Activated B cell treated with CpG ODN at 0.5 μM for 24 hours (primary cell): ENCODE data around the gene INTS1. TPM values are rescaled to one million over a fixed set of nuclear protein-coding genes. Genes with fewer than 3 reads are reported as not detected.

ENCODE experiments used
- ATAC-seq: fragments of 200-7000 bp; cut with Tn5 transposase; one replicate; pipeline ENCODE4 v1.10.0; 2021; ENCODE audit warnings: low read depth, mild to moderate bottlenecking, moderate library complexity
- CTCF ChIA-PET: fragments of 350-600 bp; sonication (Branson Sonifier 250); formaldehyde crosslinking; loops from one replicate; lab custom pipeline; 2021; ENCODE audit warnings: antibody characterized with exemption; lab: Charles Lee
- POLR2A ChIA-PET: fragments of 350-600 bp; sonication (Branson Sonifier 250); formaldehyde crosslinking; loops from one replicate; lab custom pipeline; 2021; ENCODE audit warnings: antibody characterized with exemption; lab: Charles Lee
- DNase-seq: peaks from one replicate; pipeline ENCODE4 v3.0.0; 2022
- H3K27ac Mint-ChIP-seq: one replicate; pipeline ENCODE4 v1.8.0; 2020; ENCODE audit warnings: mixed read lengths
- H3K27me3 Mint-ChIP-seq: one replicate; pipeline ENCODE4 v1.8.0; 2021; ENCODE audit warnings: mixed read lengths
- H3K36me3 Mint-ChIP-seq: one replicate; pipeline ENCODE4 v1.8.0; 2021; ENCODE audit warnings: low read depth, mixed read lengths
- H3K4me1 Mint-ChIP-seq: one replicate; pipeline ENCODE4 v1.8.0; 2021; ENCODE audit warnings: mixed read lengths
- H3K4me3 Mint-ChIP-seq: one replicate; pipeline ENCODE4 v1.8.0; 2020; ENCODE audit warnings: mild to moderate bottlenecking, mixed read lengths
- H3K9me3 Mint-ChIP-seq: one replicate; pipeline ENCODE4 v1.8.0; 2020; ENCODE audit warnings: mixed read lengths
- intact Hi-C: fragments of 100-400 bp; cut with micrococcal nuclease; formaldehyde crosslinking; loops from one replicate; pipeline ENCODE4 v1.15.1; 2024
- total RNA-seq: library from RNA; stranded (reverse); gene quantifications from 2 replicates; pipeline ENCODE4 v1.2.3, GENCODE V29; 2022
- TF ChIP-seq, protein P1 (sequence below): fragments of 200-600 bp; IDR thresholded peaks from one replicate; pipeline ENCODE4 v1.8.0; 2022; ENCODE audit warnings: antibody characterized with exemption, mild to moderate bottlenecking

The INTS1 gene
- total RNA-seq, 1 donor from 2014 or later, result 110 TPM

DNA sequence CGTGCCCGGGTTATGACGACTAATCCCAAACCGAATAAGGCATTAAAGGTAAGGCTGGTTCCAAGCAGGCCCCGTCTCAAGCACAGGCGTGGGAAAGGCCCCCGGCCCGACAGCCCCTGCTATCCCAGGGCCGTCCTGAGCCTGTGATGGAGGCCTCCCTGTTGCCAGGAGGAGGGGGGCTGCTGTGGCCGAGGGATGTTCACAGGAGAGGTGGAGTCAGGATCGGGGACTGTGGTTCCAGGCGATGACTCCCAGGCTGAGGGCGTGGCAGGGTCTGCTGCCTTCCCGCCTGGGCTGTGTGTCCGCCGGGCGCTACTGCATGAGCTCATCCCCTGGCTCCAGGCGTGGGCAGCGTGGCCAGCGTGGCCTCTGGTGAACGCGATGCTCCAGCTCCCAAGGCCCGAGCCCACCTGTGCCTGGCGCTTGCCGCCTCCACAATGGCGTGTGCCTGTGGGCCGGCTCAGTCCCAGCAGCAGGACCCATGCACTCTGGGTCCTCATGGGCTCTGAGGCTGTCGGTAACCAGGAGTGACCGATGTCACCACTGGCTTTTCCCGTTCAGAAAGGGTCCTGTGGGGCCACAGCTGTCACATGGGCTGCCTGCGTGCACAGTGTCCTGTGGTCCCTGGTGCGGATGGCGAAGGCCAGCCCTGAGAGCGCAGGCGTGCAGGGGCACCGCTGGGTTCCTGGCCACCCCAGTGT, 35.1 kb upstream of the INTS1 start:
- ATAC-seq (no peak), DNase-seq (no peak)
- Mint-ChIP-seq H3K9me3 (no peaks in the 10 kb centered on the region), H3K27me3 (no peaks in the 10 kb centered on the region), H3K4me3 (no peak overlapping the region), H3K36me3 (peaks cover 54% of the 10 kb centered on the region), H3K4me1 (peaks cover 2% of the 10 kb centered on the region), H3K27ac (no peak overlapping the region)
- TF ChIP-seq, protein P1, sequence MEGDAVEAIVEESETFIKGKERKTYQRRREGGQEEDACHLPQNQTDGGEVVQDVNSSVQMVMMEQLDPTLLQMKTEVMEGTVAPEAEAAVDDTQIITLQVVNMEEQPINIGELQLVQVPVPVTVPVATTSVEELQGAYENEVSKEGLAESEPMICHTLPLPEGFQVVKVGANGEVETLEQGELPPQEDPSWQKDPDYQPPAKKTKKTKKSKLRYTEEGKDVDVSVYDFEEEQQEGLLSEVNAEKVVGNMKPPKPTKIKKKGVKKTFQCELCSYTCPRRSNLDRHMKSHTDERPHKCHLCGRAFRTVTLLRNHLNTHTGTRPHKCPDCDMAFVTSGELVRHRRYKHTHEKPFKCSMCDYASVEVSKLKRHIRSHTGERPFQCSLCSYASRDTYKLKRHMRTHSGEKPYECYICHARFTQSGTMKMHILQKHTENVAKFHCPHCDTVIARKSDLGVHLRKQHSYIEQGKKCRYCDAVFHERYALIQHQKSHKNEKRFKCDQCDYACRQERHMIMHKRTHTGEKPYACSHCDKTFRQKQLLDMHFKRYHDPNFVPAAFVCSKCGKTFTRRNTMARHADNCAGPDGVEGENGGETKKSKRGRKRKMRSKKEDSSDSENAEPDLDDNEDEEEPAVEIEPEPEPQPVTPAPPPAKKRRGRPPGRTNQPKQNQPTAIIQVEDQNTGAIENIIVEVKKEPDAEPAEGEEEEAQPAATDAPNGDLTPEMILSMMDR, result no peak
- ChIA-PET POLR2A (no interaction called here), CTCF (no interaction called here)
- intact Hi-C loops, result loop anchor here (10.0 kb wide), 1 partner anchor 305 kb away; the partner anchor contains the start of gene UNCX

DNA sequence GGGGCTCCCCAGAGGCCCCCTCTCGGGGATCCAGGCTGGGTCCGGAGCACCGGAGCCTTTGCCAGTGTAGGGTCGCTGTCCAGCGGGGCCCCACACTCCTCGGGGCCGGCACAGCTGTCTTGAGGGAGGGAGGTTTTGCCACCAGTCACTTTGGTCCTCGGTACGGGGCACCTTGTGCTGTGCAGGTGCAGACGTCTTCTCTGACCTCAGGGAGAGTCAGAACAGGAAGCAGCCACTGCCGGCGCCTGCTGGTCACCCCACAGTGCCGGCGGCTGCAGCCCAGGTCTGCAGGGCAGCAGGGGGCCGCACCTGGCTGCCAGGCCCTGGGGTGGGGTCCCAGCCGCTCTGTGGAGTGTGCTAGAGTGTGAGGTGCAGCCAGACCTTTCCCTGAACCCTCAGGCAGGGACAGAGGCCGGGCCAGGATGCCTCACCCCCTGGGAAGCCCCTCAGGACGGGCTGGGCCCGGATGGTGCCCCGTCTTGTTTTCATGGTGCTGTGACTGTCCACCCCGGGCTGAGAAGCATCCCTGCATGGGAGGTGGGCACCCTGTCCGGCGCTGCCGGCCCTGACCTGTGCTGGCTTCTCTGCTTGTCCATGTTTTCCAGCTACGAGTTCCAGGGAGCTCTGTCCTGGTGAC, 34.5 kb upstream of the INTS1 start:
- DNase-seq, result no peak
- CTCF ChIA-PET, result no interaction called here
- H3K27ac Mint-ChIP-seq, result no peak overlapping the region
- intact Hi-C loops, result loop anchor here (10.0 kb wide), 1 partner anchor 304 kb away; the partner anchor contains the start of gene UNCX
- TF ChIP-seq, protein P1, result no peak
- ATAC-seq, result no peak
- peaks cover 53% of the 10 kb centered on the region for H3K36me3 Mint-ChIP-seq
- POLR2A ChIA-PET, result no interaction called here
- no peaks in the 10 kb centered on the region for H3K9me3 Mint-ChIP-seq
- peaks cover 6% of the 10 kb centered on the region for H3K4me1 Mint-ChIP-seq
- H3K4me3 Mint-ChIP-seq, result no peak overlapping the region
- H3K27me3 Mint-ChIP-seq, result no peaks in the 10 kb centered on the region

DNA sequence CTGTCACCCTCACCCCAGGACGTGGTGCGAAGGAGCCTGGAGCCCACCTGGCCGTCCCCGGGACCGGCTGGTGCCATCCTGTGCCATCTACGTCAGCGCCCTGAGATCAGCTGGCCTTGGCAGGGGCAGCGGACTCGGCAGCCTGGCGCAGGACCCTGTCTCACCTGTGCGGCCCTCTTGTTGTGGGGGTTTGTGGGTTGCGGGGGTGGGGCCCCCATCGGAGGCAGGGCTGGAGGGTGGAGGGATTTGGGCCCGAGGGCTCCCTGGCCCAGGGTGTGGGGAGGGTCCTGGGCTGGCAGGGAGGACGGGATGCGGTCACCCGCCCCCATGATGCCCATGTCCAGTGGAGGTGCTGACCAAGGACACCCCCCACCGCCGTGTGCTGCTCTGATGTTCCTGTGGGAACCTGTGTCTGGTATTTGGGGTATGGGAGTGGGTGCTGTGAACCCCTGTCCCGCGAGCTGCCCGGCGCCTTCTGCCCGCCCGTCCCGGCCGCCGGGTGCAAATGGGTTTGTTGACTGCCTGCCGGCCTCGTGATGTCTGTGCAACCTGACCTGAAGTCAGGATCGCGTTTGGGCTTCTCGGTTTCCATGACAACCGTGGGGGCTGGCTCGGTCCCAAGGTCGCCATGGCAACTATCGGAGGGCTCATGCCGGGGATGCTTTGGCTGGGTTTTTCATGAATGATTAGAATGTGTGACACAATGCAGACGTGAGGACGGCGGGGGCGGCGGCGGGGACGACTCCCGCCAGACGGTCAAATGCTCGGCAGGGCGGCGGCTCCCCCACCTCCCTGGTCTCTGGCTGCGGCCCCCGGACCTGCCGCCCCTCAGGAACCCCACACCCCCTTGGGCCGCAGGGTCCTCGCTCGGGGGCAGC, 33.6 kb upstream of the INTS1 start:
- POLR2A ChIA-PET, result no interaction called here
- CTCF ChIA-PET, result no interaction called here
- TF ChIP-seq, protein P1, result no peak
- Mint-ChIP-seq H3K27ac (no peak overlapping the region), H3K4me3 (no peak overlapping the region), H3K36me3 (peaks cover 51% of the 10 kb centered on the region), H3K9me3 (no peaks in the 10 kb centered on the region), H3K27me3 (no peaks in the 10 kb centered on the region), H3K4me1 (peaks cover 15% of the 10 kb centered on the region)
- intact Hi-C loops, result loop anchor here (10.0 kb wide), 1 partner anchor 303 kb away; the partner anchor contains the start of gene UNCX
- no peak for ATAC-seq
- DNase-seq, result no peak

DNA sequence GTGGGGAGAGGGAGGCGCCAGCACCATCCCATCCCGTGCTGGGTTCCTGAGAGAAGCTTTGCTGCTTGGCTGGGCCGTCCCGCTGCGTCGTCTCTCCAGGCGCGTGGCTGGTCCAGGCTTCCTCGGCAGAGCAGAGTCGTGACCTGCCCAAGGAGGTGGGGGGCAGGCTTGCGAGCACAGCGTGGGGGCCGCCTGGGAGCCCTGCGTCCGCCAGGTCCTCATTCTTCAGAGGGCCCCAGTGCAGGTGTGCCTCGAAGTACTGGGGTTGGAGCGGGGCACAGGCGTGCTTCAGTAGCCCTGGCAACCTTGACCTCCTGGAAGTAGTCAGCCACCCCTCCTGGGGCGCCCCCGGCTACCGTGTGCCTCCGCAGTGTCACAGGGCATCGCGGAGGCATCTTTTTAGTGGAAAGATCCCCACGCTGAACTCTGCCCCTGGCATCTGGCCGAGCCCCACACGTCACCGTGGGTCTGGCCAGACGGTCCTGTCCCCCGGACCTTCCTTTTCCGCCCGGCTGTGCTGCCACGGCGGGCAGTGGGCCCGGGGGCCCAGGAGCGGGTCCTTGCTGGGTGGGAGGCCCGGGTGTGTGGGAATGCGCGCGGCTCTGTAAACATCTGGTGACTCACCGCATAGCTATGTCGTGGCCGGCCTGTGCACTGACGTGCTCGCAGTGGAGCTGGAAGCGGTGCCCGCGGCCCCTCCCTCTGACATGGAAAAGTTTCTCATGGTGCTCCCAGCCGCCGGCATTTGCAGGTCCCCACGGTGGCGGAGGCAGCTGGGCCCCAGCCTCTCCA, 32.8 kb upstream of the INTS1 start:
- POLR2A ChIA-PET, result no interaction called here
- DNase-seq, result no peak
- peaks cover 43% of the 10 kb centered on the region for H3K36me3 Mint-ChIP-seq

More for the DNA sequence above, 32.8 kb upstream of the INTS1 start:
- TF ChIP-seq, protein P1, result no peak
- H3K4me3 Mint-ChIP-seq, result no peak overlapping the region
- H3K4me1 Mint-ChIP-seq, result peaks cover 23% of the 10 kb centered on the region
- no peak overlapping the region for H3K27ac Mint-ChIP-seq
- no peaks in the 10 kb centered on the region for H3K9me3 Mint-ChIP-seq
- CTCF ChIA-PET, result interaction anchor here (0.8 kb wide), 1 partner anchor 20 kb away, joined by 3 read pairs; no protein-coding TSS in a partner anchor
- intact Hi-C loops, result loop anchor here (10.0 kb wide), 1 partner anchor 302 kb away; the partner anchor contains the start of gene UNCX
- no peak for ATAC-seq
- no peaks in the 10 kb centered on the region for H3K27me3 Mint-ChIP-seq
